HEK293 (cell line): ENCODE data around the gene INVS.
"Not testable (repeated sequence)": the region's sequence is repeated elsewhere in the genome, so short reads cannot be mapped to it uniquely, and the experiment has no call there.

ENCODE experiments used
- CTCF ChIA-PET: fragments of 350-600 bp; formaldehyde crosslinking; extraction: SDS; loops from one replicate; lab custom pipeline; 2021; ENCODE audit warnings: antibody characterized with exemption; lab: Yijun Ruan, JAX
- POLR2A ChIA-PET: fragments of 300-600 bp; formaldehyde crosslinking; extraction: SDS; loops from one replicate; lab custom pipeline; 2020; ENCODE audit warnings: antibody characterized with exemption, inconsistent platforms; lab: Yijun Ruan, JAX
- H3K27ac ChIP-seq: fragments of 200-500 bp; sonication (Bioruptor generic); 2 replicates; pipeline ENCODE4 v1.5.1; 2014; ENCODE audit warnings: low read depth, low read length, control low read depth, inconsistent platforms; ENCODE audit errors: extremely low read depth
- H3K36me3 ChIP-seq, 2 experiments: fragments of 200-500 bp in 1 of 2; sonication (Bioruptor generic) in 1 of 2; 1 replicate in 1 of 2; 2 replicates in 1 of 2; pipeline ENCODE4 v1.5.1; 2014 to 2017; ENCODE audit warnings: inconsistent platforms in 2 of 2, low read length in 2 of 2; ENCODE audit not compliant: control insufficient read depth in 2 of 2, insufficient read depth in 1 of 2
- H3K4me1 ChIP-seq: fragments of 200-500 bp; sonication (Bioruptor generic); 2 replicates; pipeline ENCODE4 v1.5.1; 2014; ENCODE audit warnings: mild to moderate bottlenecking, low read length, inconsistent platforms; ENCODE audit not compliant: control insufficient read depth, insufficient read depth
- H3K4me3 ChIP-seq: 2 replicates; pipeline ENCODE4 v1.5.1; 2011; ENCODE audit warnings: low read depth, mild to moderate bottlenecking, control low read depth, low read length, moderate library complexity
- H3K9me3 ChIP-seq: fragments of 200-500 bp; sonication (Bioruptor generic); 2 replicates; pipeline ENCODE4 v1.5.1; 2014; ENCODE audit warnings: low read depth, low read length, inconsistent platforms; ENCODE audit not compliant: control insufficient read depth, insufficient read depth
- KLF17 ChIP-seq: fragments of 450-650 bp; formaldehyde crosslinking; IDR thresholded peaks from 2 replicates; pipeline ENCODE4 v1.5.1; 2016; ENCODE audit warnings: missing biosample characterization, missing genetic modification characterization
- OSR2 ChIP-seq: fragments of 450-650 bp; formaldehyde crosslinking; IDR thresholded peaks from 2 replicates; pipeline ENCODE4 v1.5.1; 2016; ENCODE audit warnings: missing biosample characterization, missing genetic modification characterization
- OVOL3 ChIP-seq: fragments of 450-650 bp; formaldehyde crosslinking; IDR thresholded peaks from 2 replicates; pipeline ENCODE4 v1.5.1; 2016; ENCODE audit warnings: missing biosample characterization, missing genetic modification characterization
- SCRT2 ChIP-seq: fragments of 450-650 bp; formaldehyde crosslinking; IDR thresholded peaks from 2 replicates; pipeline ENCODE4 v1.5.1; 2016; ENCODE audit warnings: missing biosample characterization, missing genetic modification characterization
- ZBTB17 ChIP-seq: fragments of 450-650 bp; formaldehyde crosslinking; IDR thresholded peaks from 2 replicates; pipeline ENCODE4 v1.5.1; 2016; ENCODE audit warnings: missing biosample characterization, missing genetic modification characterization
- ZNF184 ChIP-seq: fragments of 450-650 bp; IDR thresholded peaks from 2 replicates; pipeline ENCODE4 v1.5.1; 2018; ENCODE audit warnings: missing biosample characterization, mild to moderate bottlenecking, missing genetic modification characterization
- ZNF629 ChIP-seq: fragments of 450-650 bp; formaldehyde crosslinking; IDR thresholded peaks from 2 replicates; pipeline ENCODE4 v1.5.1; 2017; ENCODE audit warnings: missing biosample characterization, missing genetic modification characterization
- ZNF664 ChIP-seq: fragments of 450-650 bp; formaldehyde crosslinking; IDR thresholded peaks from 2 replicates; pipeline ENCODE4 v1.5.1; 2016; ENCODE audit warnings: missing biosample characterization, missing genetic modification characterization
- TF ChIP-seq, protein P1 (sequence below): fragments of 450-650 bp; formaldehyde crosslinking; IDR thresholded peaks from 2 replicates; pipeline ENCODE4 v1.5.1; 2016; ENCODE audit warnings: missing biosample characterization, missing genetic modification characterization

Gene INVS

DNA sequence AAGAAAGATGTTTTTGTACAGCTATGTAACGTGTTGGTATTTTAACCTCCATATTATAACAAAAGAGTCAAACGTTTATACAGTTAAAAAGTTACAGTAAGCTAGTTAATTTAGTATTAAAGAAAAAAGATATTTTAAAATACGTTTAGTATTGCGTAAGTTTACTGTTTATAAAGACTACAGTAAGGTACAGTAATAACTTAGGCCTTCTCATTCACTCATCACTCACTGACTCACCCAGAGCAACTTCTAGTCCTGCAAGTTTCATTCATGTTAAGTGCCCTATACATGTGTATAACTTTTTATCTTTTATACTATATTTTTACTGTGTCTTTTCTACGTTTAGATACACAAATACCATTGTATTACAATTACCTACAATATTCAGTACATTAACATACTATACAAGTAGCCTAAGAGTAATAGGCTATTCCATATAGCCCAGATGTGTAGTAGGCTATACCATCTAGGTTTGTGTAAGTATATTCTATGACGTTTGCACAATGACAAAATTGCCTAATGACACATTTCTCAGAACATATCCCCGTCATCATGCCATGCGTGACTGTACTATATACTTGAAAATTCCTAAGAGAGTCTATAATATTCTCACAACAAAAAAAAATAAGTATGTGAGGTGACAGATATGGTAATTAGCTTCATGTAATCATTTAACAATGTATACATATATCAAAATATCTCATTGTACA, 34.0 kb upstream of the INVS start:
- peaks cover 6% of the 10 kb centered on the region for H3K4me1 ChIP-seq
- POLR2A ChIA-PET, result no interaction called here
- H3K36me3 ChIP-seq, result no peaks in the 10 kb centered on the region
- TF ChIP-seq ZNF629 (tag by site-specific recombination) (peak; percentile 36), ZNF664 (tag by site-specific recombination) (no peak)
- no peak overlapping the region for H3K27ac ChIP-seq
- CTCF ChIA-PET, result interaction anchor here (0.9 to 1.2 kb wide), 2 partner anchors 10 to 40 kb away, joined by 5 read pairs; no protein-coding TSS in a partner anchor
- no peaks in the 10 kb centered on the region for H3K9me3 ChIP-seq
- no peak overlapping the region for H3K4me3 ChIP-seq

DNA sequence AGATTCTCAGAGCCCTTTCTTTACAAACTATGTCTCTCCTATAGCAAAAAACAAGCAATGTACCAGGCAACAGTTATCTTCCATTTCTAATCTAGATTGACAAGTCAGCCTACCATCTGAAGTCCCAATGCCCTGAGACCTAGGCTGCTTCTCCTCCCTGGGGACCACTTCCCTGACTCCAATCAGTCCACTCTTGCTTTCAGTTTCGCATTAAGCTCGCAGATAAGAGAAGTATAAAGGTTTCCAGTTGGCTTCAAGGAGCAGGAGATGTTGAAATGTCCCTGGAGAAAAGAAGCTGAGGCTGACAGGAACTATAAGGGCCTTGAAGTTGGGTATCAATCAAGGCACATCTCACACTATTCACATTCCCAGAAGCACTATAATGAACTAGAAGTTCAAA, 32.5 kb upstream of the INVS start:
- POLR2A ChIA-PET, result no interaction called here
- Histone ChIP-seq H3K4me1 (peaks cover 6% of the 10 kb centered on the region), H3K27ac (no peak overlapping the region), H3K9me3 (no peaks in the 10 kb centered on the region), H3K4me3 (no peak overlapping the region), H3K36me3 (no peaks in the 10 kb centered on the region)
- CTCF ChIA-PET, result interaction anchor here (0.9 kb wide), 1 partner anchor 257 kb away, joined by 6 read pairs; no protein-coding TSS in a partner anchor
- TF ChIP-seq ZNF184 (no peak), OSR2 (tag by site-specific recombination) (peak; percentile 48), ZBTB17 (tag by site-specific recombination) (0 out of 2 replicates have a peak, but pooled peaks have one; percentile 37), SCRT2 (tag by site-specific recombination) (no peak), OVOL3 (tag by site-specific recombination) (no peak), KLF17 (tag by site-specific recombination) (no peak)
- TF ChIP-seq, protein P1, sequence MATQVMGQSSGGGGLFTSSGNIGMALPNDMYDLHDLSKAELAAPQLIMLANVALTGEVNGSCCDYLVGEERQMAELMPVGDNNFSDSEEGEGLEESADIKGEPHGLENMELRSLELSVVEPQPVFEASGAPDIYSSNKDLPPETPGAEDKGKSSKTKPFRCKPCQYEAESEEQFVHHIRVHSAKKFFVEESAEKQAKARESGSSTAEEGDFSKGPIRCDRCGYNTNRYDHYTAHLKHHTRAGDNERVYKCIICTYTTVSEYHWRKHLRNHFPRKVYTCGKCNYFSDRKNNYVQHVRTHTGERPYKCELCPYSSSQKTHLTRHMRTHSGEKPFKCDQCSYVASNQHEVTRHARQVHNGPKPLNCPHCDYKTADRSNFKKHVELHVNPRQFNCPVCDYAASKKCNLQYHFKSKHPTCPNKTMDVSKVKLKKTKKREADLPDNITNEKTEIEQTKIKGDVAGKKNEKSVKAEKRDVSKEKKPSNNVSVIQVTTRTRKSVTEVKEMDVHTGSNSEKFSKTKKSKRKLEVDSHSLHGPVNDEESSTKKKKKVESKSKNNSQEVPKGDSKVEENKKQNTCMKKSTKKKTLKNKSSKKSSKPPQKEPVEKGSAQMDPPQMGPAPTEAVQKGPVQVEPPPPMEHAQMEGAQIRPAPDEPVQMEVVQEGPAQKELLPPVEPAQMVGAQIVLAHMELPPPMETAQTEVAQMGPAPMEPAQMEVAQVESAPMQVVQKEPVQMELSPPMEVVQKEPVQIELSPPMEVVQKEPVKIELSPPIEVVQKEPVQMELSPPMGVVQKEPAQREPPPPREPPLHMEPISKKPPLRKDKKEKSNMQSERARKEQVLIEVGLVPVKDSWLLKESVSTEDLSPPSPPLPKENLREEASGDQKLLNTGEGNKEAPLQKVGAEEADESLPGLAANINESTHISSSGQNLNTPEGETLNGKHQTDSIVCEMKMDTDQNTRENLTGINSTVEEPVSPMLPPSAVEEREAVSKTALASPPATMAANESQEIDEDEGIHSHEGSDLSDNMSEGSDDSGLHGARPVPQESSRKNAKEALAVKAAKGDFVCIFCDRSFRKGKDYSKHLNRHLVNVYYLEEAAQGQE (tag by site-specific recombination), result no peak

- CTCF ChIA-PET, H3K27ac ChIP-seq, H3K9me3 ChIP-seq, POLR2A ChIA-PET, H3K36me3 ChIP-seq, H3K4me3 ChIP-seq, H3K4me1 ChIP-seq: not testable (repeated sequence)
Measured at GRCh38 chr9:100067990-100068389, 31.1 kb upstream of the INVS start.

- H3K4me3 ChIP-seq, H3K36me3 ChIP-seq, CTCF ChIA-PET, POLR2A ChIA-PET, H3K9me3 ChIP-seq, H3K27ac ChIP-seq, H3K4me1 ChIP-seq: not testable (repeated sequence)
Measured at GRCh38 chr9:100069068-100069467, 30.0 kb upstream of the INVS start.
